A549 (cell line): ENCODE results near the gene ATP5F1A. TPM values are rescaled to one million over a fixed set of nuclear protein-coding genes. Genes with fewer than 3 reads are reported as not detected.

Experiments used
- ATAC-seq, 2 experiments: fragments of 200-7000 bp in 1 of 2; fragments of >200 bp in 1 of 2; cut with Nextera tagmentation in 1 of 2; cut with Tn5 transposase in 1 of 2; 3 replicates each; pipeline versions ENCODE4 v1.8.0 to v1.9.1; 2018 to 2020; ENCODE audit warnings: mild to moderate bottlenecking in 1 of 2, moderate library complexity in 1 of 2
- CTCF ChIA-PET: fragments of 300-600 bp; sonication (Branson Sonifier 250); formaldehyde crosslinking; extraction: SDS; loops from one replicate; lab custom pipeline; 2021; ENCODE audit warnings: antibody characterized with exemption, inconsistent platforms; lab: Yijun Ruan, JAX
- POLR2A ChIA-PET: fragments of 350-600 bp; formaldehyde crosslinking; extraction: SDS; loops from one replicate; lab custom pipeline; 2021; ENCODE audit warnings: antibody characterized with exemption, inconsistent platforms; lab: Yijun Ruan, JAX
- DNase-seq, 2 experiments: peaks; one replicate each; pipeline versions ENCODE4 v3.0.0 to v3.0.0-alpha.2; 2011 to 2016; ENCODE audit warnings: low read depth in 1 of 2, low spot score in 1 of 2
- FAIRE-seq: peaks from 2 replicates; lab custom pipeline; 2011; peaks lifted over from hg19 to GRCh38; lab: Jason Lieb, UNC
- H3K27ac ChIP-seq, 2 experiments: fragments of >200 bp; sonication (Bioruptor Twin); formaldehyde crosslinking; 3 replicates each; pipeline ENCODE4 v1.5.1; 2016 to 2017
- H3K4me1 ChIP-seq: fragments of >200 bp; sonication (Bioruptor Twin); formaldehyde crosslinking; 3 replicates; pipeline ENCODE4 v1.6.1; 2016
- H3K4me2 ChIP-seq: fragments of >200 bp; sonication (Bioruptor Twin); formaldehyde crosslinking; 3 replicates; pipeline ENCODE4 v1.6.1; 2016
- H3K4me3 ChIP-seq: fragments of >200 bp; sonication (Bioruptor Twin); formaldehyde crosslinking; 3 replicates; pipeline ENCODE4 v1.5.1; 2016
- H3K9me3 ChIP-seq: fragments of >200 bp; sonication (Bioruptor Twin); formaldehyde crosslinking; 3 replicates; pipeline ENCODE4 v1.6.1; 2016
- ATOH8 ChIP-seq: fragments of 250-450 bp; sonication (Bioruptor Pico); IDR thresholded peaks from 2 replicates; pipeline ENCODE4 v1.5.0; 2020; ENCODE audit warnings: low read depth, mild to moderate bottlenecking, moderate library complexity
- BHLHE40 ChIP-seq: IDR thresholded peaks from 2 replicates; pipeline ENCODE4 v1.6.1; 2012; ENCODE audit warnings: low read depth, low read length, inconsistent platforms
- CEBPB ChIP-seq, 2 experiments: fragments of >200 bp in 1 of 2; sonication (Bioruptor Twin) in 1 of 2; formaldehyde crosslinking in 1 of 2; IDR thresholded peaks; 2 replicates each; pipeline ENCODE4 v1.6.1; 2012 to 2016
- EHMT2 ChIP-seq: fragments of 200-600 bp; sonication (generic); IDR thresholded peaks from 2 replicates; pipeline ENCODE4 v1.6.1; 2016; ENCODE audit warnings: antibody characterized with exemption, low read depth, mild to moderate bottlenecking, moderate library complexity
- FOSL2 ChIP-seq, 2 experiments: fragments of 450-650 bp in 1 of 2; fragments of >200 bp in 1 of 2; sonication (Bioruptor Twin) in 1 of 2; formaldehyde crosslinking; IDR thresholded peaks; 2 replicates each; pipeline versions ENCODE4 v1.5.0 to v1.6.1; 2016 to 2020; ENCODE audit warnings: mild to moderate bottlenecking in 1 of 2, moderate library complexity in 1 of 2
- HES2 ChIP-seq: fragments of >200 bp; sonication (Bioruptor Twin); formaldehyde crosslinking; IDR thresholded peaks from 2 replicates; pipeline ENCODE4 v1.6.1; 2016
- HOXB13 ChIP-seq: fragments of 250-450 bp; sonication (Bioruptor Pico); IDR thresholded peaks from 2 replicates; pipeline ENCODE4 v1.5.0; 2020; ENCODE audit warnings: low read depth, mild to moderate bottlenecking, moderate library complexity
- HOXB5 ChIP-seq: fragments of 250-450 bp; sonication (Bioruptor Pico); IDR thresholded peaks from 2 replicates; pipeline ENCODE4 v1.5.0; 2020; ENCODE audit warnings: mild to moderate bottlenecking, moderate library complexity
- JUNB ChIP-seq: fragments of >200 bp; sonication (Bioruptor Twin); formaldehyde crosslinking; IDR thresholded peaks from 2 replicates; pipeline ENCODE4 v1.6.1; 2016
- MYC ChIP-seq: IDR thresholded peaks from 2 replicates; pipeline ENCODE4 v1.6.1; 2012; ENCODE audit warnings: mild to moderate bottlenecking, inconsistent platforms, low read length, improper control_type of control experiment, borderline replicate concordance
- NPAS2 ChIP-seq: fragments of 250-450 bp; sonication (Bioruptor Pico); IDR thresholded peaks from 2 replicates; pipeline ENCODE4 v1.8.0; 2022; ENCODE audit warnings: mild to moderate bottlenecking, moderate library complexity, borderline replicate concordance
- PHF8 ChIP-seq: fragments of 200-600 bp; sonication (generic); IDR thresholded peaks from 2 replicates; pipeline ENCODE4 v1.6.1; 2016; ENCODE audit warnings: low read depth, mild to moderate bottlenecking, antibody characterized with exemption, moderate library complexity, borderline replicate concordance
- POLR2A ChIP-seq: IDR thresholded peaks from 2 replicates; pipeline ENCODE4 v1.6.1; 2012; ENCODE audit warnings: mild to moderate bottlenecking, low read length
- RARB ChIP-seq: fragments of 250-450 bp; sonication (Bioruptor Pico); IDR thresholded peaks from 2 replicates; pipeline ENCODE4 v1.8.0; 2021; ENCODE audit warnings: mild to moderate bottlenecking, moderate library complexity
- RNF2 ChIP-seq: fragments of 200-600 bp; sonication (generic); IDR thresholded peaks from 2 replicates; pipeline ENCODE4 v1.6.1; 2016; ENCODE audit warnings: low read depth, mild to moderate bottlenecking, antibody characterized with exemption, moderate library complexity, borderline replicate concordance
- TFCP2L1 ChIP-seq: fragments of 250-450 bp; sonication (Bioruptor Pico); IDR thresholded peaks from 2 replicates; pipeline ENCODE4 v1.5.0; 2021; ENCODE audit warnings: mild to moderate bottlenecking
- USF2 ChIP-seq: fragments of 450-650 bp; IDR thresholded peaks from 2 replicates; pipeline ENCODE4 v1.6.1; 2014; ENCODE audit warnings: antibody characterized with exemption
- ZSCAN20 ChIP-seq: fragments of 250-450 bp; sonication (Bioruptor Pico); IDR thresholded peaks from 2 replicates; pipeline ENCODE4 v1.8.0; 2022; ENCODE audit warnings: mild to moderate bottlenecking, moderate library complexity
- WGBS: methylation state at CpG from one replicate; pipeline ENCODE4 v1.1.6; 2017; ENCODE audit errors: missing lambda C conversion rate; 5-methylcytosine and 5-hydroxymethylcytosine counted together
- polyA plus RNA-seq, 4 experiments: library from polyadenylated mRNA; depleted of rRNA in 3 of 4; stranded (reverse); fragments of >200 nt; fragmentation: RNase III in 1 of 4; extraction: RNeasy Plus Mini Kit Qiagen cat#74134 plus additional on column Dnase treatment in 1 of 4; gene quantifications; 2 replicates in 3 of 4; 3 replicates in 1 of 4; pipeline ENCODE4 v1.2.3, GENCODE V29; 2011 to 2017
- TF ChIP-seq, protein P1 (sequence below): fragments of 250-450 bp; sonication (Bioruptor Pico); IDR thresholded peaks from 2 replicates; pipeline ENCODE4 v1.5.0; 2021; ENCODE audit warnings: mild to moderate bottlenecking, moderate library complexity, borderline replicate concordance

The ATP5F1A gene
- polyA plus RNA-seq, 2 of the 4 experiments (the other 2 are of a cell fraction): 422 to 543 TPM

DNA sequence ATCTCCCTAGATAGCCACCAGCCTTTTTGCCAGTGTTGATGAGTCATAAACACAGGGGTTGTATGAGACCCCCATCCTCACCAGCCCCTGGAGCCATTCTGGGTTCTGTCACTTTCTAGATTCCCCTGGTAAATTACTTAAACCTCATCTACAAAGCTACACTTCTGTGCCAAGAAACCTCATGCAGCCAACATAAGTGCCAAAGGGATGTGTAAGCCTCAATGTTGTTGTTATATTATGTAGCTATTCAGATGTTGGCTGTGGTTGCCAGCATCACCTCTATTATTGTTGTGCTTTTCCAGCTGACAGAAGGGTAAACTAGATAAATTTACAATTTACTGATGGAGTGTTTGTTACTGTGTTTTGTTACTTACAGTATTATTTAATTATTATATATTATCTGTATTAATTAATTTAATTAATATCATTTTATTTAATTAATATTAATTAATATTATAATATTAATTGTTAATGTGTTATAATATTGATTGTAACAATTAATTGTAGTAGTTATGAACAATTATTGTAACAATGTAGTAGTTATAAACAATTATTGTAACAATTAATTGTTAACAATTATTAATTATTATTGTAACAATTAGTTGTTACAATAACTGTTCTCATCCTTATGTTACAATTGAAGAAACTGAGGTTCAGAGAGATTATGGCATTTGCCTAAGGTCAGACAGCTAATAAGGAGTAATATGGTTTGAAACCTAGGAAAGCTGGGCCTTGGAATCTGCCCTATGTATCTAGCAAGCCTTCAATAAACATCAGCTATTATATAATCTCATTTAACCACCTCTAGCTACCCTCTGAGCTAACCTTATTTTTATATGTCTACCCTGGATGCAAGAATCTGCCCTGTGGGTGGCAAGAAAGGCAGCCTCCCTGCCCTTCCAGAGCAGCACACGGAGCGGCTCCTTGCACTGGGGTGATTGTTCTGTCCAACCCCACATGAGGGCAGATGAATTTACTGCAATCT lies 62.1 kb downstream of the ATP5F1A start:
- FAIRE-seq (no peak), DNase-seq (no peak), ATAC-seq (no peak)
- ChIA-PET POLR2A (no interaction called here), CTCF (interaction anchor here (1.0 kb wide), 1 partner anchor 16 kb away, joined by 3 read pairs; no protein-coding TSS in a partner anchor)
- 84% methylated on average over 2 of the region's 2 CpGs for WGBS
- no peaks in the 10 kb centered on the region for H3K9me3 ChIP-seq
- H3K27ac ChIP-seq: no peak overlapping the region
- H3K4me2 ChIP-seq: no peak overlapping the region
- H3K4me3 ChIP-seq: no peak overlapping the region
- H3K4me1 ChIP-seq: no peaks in the 10 kb centered on the region
- TF ChIP-seq RARB: no peak
- no peak for TF ChIP-seq USF2
- TF ChIP-seq, protein P1, sequence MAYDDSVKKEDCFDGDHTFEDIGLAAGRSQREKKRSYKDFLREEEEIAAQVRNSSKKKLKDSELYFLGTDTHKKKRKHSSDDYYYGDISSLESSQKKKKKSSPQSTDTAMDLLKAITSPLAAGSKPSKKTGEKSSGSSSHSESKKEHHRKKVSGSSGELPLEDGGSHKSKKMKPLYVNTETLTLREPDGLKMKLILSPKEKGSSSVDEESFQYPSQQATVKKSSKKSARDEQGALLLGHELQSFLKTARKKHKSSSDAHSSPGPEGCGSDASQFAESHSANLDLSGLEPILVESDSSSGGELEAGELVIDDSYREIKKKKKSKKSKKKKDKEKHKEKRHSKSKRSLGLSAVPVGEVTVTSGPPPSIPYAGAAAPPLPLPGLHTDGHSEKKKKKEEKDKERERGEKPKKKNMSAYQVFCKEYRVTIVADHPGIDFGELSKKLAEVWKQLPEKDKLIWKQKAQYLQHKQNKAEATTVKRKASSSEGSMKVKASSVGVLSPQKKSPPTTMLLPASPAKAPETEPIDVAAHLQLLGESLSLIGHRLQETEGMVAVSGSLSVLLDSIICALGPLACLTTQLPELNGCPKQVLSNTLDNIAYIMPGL (CRISPR knock-in tag): no peak
- no peak for TF ChIP-seq ATOH8
- no peak for TF ChIP-seq FOSL2 (IDR thresholded peaks at IDR 0.05)
- TF ChIP-seq FOSL2 (CRISPR knock-in tag; IDR thresholded peaks at IDR 0.05): no peak
- no peak for TF ChIP-seq PHF8

GRCh38 chr18:46034230-46034629 lies 63.9 kb downstream of the ATP5F1A start:
- Histone ChIP-seq H3K4me2 (no peak overlapping the region), H3K4me3 (no peak overlapping the region), H3K9me3 (no peaks in the 10 kb centered on the region), H3K4me1 (no peaks in the 10 kb centered on the region), H3K27ac (no peak overlapping the region)
- TF ChIP-seq JUNB (no peak), POLR2A (no peak), CEBPB (IDR thresholded peaks at IDR 0.05) (no peak), HES2 (no peak), BHLHE40 (no peak), HOXB13 (CRISPR knock-in tag) (no peak), HOXB5 (no peak), FOSL2 (IDR thresholded peaks at IDR 0.05) (no peak), FOSL2 (CRISPR knock-in tag; IDR thresholded peaks at IDR 0.05) (no peak), USF2 (no peak)
- DNase-seq (no peak), ATAC-seq (no peak), FAIRE-seq (no peak)
- POLR2A ChIA-PET: no interaction called here
- CTCF ChIA-PET: no interaction called here
- 16% methylated on average over 1 of the region's 1 CpG for WGBS

GRCh38 chr18:46031741-46032140 lies 66.4 kb downstream of the ATP5F1A start:
- Histone ChIP-seq H3K4me1 (no peaks in the 10 kb centered on the region), H3K27ac (no peak overlapping the region), H3K4me3 (no peak overlapping the region), H3K4me2 (no peak overlapping the region), H3K9me3 (no peaks in the 10 kb centered on the region)
- WGBS: 68% methylated on average over 4 of the region's 4 CpGs
- ATAC-seq (no peak), DNase-seq (no peak), FAIRE-seq (no peak)
- ChIA-PET POLR2A (no interaction called here), CTCF (no interaction called here)
- TF ChIP-seq ZSCAN20 (CRISPR knock-in tag) (no peak), PHF8 (no peak), RNF2 (no peak), TFCP2L1 (no peak), NPAS2 (no peak), ATOH8 (no peak), MYC (no peak), EHMT2 (no peak)
